IPS DF 6.9 (cell line): ENCODE results near the gene TSLP.

Experiments
- DNase-seq: peaks from one replicate; pipeline ENCODE4 v3.0.0-alpha.2; 2013; ENCODE audit warnings: low read depth, low spot score
- H3K27ac ChIP-seq: one replicate; pipeline ENCODE4 v1.5.1; 2013; ENCODE audit warnings: low read length, control low read depth
- H3K27me3 ChIP-seq: 2 replicates; pipeline ENCODE4 v1.6.1; 2013; ENCODE audit warnings: mild to moderate bottlenecking, low read length; ENCODE audit not compliant: control insufficient read depth, insufficient read depth
- H3K36me3 ChIP-seq: 2 replicates; pipeline ENCODE4 v1.6.1; 2013; ENCODE audit warnings: low read length; ENCODE audit not compliant: control insufficient read depth, insufficient read depth
- H3K4me1 ChIP-seq: 2 replicates; pipeline ENCODE4 v1.6.1; 2013; ENCODE audit warnings: low read length; ENCODE audit not compliant: control insufficient read depth, insufficient read depth
- H3K4me3 ChIP-seq: 2 replicates; pipeline ENCODE4 v1.5.1; 2013; ENCODE audit warnings: mild to moderate bottlenecking, low read length
- H3K9me3 ChIP-seq: 2 replicates; pipeline ENCODE4 v1.6.1; 2013; ENCODE audit warnings: low read length, inconsistent platforms; ENCODE audit not compliant: control insufficient read depth, insufficient read depth
- WGBS: extraction: QIAGEN DNeasy Blood & Tissue Kit; methylation state at CpG from one replicate; pipeline ENCODE4 v1.1.7; 2013; ENCODE audit warnings: mixed read lengths, missing lambda C conversion rate; ENCODE audit not compliant: insufficient read length, insufficient coverage; 5-methylcytosine and 5-hydroxymethylcytosine counted together

The TSLP gene

GRCh38 chr5:111071413-111071812 is at the start of gene TSLP:
Gene TSLP, plus strand, starts transcription at chr5:111071713. Its CDS starts 178 bp downstream, at chr5:111071891.
- Histone ChIP-seq H3K4me3 (peak within 1 kb of the TSS; percentile 6; the same call in 1 of the 2 replicates), H3K4me1 (peaks cover 1% of the 10 kb centered on the region), H3K27me3 (peaks cover 34% of the 10 kb centered on the region; the same call in 1 of the 2 replicates), H3K9me3 (no peaks in the 10 kb centered on the region), H3K27ac (no peak within 1 kb of the TSS), H3K36me3 (no peaks in the 10 kb centered on the region)
- WGBS: no CpG with 5 or more reads among the region's 4 CpGs
- DNase-seq: no peak

- Histone ChIP-seq H3K36me3 (no peaks in the 10 kb centered on the region), H3K27me3 (no peaks in the 10 kb centered on the region), H3K9me3 (no peaks in the 10 kb centered on the region), H3K27ac (no peak overlapping the region), H3K4me1 (no peaks in the 10 kb centered on the region), H3K4me3 (no peak overlapping the region)
- WGBS: no CpG with 5 or more reads among the region's 5 CpGs
- no peak for DNase-seq
Measured at GRCh38 chr5:111022301-111022700, 49.2 kb upstream of the TSLP start.

GRCh38 chr5:111028865-111029264 is 42.6 kb upstream of the TSLP start:
- Histone ChIP-seq H3K27ac (no peak overlapping the region), H3K36me3 (no peaks in the 10 kb centered on the region), H3K9me3 (no peaks in the 10 kb centered on the region), H3K4me3 (no peak overlapping the region), H3K27me3 (no peaks in the 10 kb centered on the region), H3K4me1 (no peaks in the 10 kb centered on the region)
- WGBS: no CpG with 5 or more reads among the region's 2 CpGs
- no peak for DNase-seq

DNA sequence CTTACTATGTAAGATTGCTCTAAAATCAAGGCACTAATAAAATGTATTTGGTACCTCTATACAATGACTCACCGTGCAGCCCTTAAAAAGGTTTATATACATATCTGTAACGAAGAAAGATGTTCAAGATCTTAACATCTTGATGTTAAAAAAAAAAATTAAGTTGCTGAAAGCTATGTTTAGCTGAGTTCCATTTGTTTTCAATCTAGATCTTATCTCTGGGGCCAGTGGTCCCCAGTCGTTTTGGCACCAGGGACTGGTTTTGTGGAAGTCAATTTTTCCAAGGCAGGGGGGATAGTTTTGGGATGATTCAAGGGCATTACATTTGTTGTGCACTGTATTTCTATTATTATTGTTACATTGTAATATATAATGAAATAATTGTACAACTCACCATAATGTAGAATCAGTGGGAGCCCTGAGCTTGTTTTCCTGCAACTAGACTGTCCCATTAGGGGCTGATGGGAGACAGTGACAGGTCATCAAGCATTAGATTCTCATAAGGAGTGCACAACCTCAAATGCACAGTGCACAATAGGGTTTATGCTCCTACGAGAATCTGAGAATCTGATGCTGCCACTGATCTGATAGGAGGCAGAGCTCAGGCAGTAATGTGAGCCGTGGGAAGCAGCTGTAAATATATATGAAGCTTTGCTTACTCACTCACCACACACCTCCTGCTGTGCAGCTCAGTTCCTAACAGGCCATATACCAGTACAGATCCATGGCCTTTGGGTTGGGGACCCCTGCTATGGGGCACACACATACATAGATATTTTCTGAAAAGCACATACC is 27.6 kb upstream of the TSLP start:
- Histone ChIP-seq H3K9me3 (no peaks in the 10 kb centered on the region), H3K27me3 (no peaks in the 10 kb centered on the region), H3K27ac (no peak overlapping the region), H3K36me3 (no peaks in the 10 kb centered on the region), H3K4me1 (no peaks in the 10 kb centered on the region), H3K4me3 (no peak overlapping the region)
- WGBS: no CpG with 5 or more reads among the region's 5 CpGs
- peak; percentile 13 for DNase-seq

DNA sequence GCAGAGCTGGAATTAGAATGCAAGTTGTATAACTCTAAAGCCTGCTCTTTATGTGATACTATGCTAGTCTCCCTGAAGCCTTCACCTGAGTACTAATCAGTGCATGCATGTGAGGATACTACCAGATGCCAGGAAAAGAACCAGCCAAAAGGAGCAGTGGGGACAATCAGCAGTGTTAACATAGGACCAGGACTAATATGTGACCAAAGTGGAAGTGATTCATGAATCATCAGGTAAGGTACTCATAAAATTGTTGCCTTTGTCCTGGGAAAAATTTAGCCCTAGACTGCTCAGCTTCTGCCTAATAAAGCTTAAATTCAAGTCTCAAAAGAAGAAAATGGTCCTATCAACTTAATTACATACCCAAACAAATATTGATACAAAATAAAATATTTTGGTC is 13.4 kb upstream of the TSLP start:
- no peaks in the 10 kb centered on the region for H3K36me3 ChIP-seq
- no peak overlapping the region for H3K27ac ChIP-seq
- H3K4me3 ChIP-seq: no peak overlapping the region
- no peaks in the 10 kb centered on the region for H3K27me3 ChIP-seq
- no peaks in the 10 kb centered on the region for H3K9me3 ChIP-seq
- H3K4me1 ChIP-seq: no peaks in the 10 kb centered on the region
- no peak for DNase-seq

DNA sequence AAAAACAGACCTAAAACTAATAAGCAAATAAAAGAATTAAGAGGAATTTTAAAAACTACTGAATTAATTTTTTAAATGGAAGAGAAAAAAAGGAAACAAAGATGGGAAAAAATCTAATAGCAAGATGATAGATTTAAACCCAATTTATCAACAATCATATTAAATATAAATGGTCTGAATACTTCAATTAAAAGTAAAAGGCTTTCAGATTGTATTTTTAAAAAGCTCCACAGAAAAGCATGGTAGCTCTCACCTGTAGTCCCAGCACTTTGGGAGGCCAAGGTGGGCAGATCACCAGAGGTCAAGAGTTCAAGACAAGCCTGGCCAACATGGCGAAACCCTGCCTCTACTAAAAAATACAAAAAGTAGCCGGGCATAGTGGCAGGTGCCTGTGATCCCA is 11.3 kb upstream of the TSLP start:
- Histone ChIP-seq H3K9me3 (no peaks in the 10 kb centered on the region), H3K36me3 (no peaks in the 10 kb centered on the region), H3K27ac (no peak overlapping the region), H3K4me1 (no peaks in the 10 kb centered on the region), H3K27me3 (no peaks in the 10 kb centered on the region), H3K4me3 (no peak overlapping the region)
- no CpG with 5 or more reads among the region's 2 CpGs for WGBS
- DNase-seq: no peak

DNA sequence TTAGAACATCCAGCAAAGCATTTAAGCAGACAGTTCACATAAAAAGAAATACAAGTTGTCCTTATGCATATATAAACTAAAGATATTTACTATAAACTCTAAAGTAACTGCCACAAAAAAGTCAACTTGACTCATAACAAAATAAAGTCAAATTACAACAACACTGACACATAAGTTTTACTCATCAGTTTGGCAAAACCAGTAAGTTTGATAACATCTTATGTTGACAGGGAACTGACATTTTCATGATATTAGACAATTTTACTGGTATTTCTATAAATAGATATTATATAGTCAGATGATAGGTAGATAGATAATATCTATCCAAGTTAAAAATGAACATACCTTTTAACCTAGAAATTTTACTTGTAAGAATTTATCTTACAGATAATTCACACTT is 9.9 kb upstream of the TSLP start:
- H3K9me3 ChIP-seq: no peaks in the 10 kb centered on the region
- H3K27ac ChIP-seq: no peak overlapping the region
- DNase-seq: no peak
- H3K27me3 ChIP-seq: no peaks in the 10 kb centered on the region
- H3K4me3 ChIP-seq: no peak overlapping the region
- no peaks in the 10 kb centered on the region for H3K36me3 ChIP-seq
- no peaks in the 10 kb centered on the region for H3K4me1 ChIP-seq

DNA sequence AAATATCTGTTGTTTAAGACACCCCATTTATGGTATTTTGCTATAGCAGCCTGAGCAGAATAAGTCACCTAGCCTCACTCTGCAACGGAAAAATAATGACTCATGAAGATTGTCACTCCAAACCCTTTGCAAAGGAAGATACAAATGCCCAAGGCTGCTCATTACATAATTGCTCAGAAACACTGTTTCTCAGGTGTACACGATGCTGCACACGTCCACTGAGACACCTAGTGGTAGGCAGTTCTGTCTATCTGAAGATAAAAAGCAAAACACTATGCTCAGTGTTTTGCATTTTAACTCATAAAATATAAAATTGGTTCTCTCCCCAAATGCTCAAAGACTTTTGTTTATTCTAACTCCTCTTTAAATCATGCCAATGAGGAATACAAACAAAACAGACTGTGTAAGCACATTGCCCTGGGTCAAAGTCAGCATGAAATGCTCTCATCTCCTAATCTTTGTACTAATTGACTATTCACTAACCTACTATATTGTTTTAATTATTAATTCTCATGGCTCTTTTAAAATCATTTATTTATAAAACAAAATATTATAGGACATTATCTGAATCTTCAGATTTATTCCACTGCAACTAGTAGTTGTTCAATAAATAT is 7.7 kb upstream of the TSLP start:
- no CpG with 5 or more reads among the region's 3 CpGs for WGBS
- DNase-seq: no peak

DNA sequence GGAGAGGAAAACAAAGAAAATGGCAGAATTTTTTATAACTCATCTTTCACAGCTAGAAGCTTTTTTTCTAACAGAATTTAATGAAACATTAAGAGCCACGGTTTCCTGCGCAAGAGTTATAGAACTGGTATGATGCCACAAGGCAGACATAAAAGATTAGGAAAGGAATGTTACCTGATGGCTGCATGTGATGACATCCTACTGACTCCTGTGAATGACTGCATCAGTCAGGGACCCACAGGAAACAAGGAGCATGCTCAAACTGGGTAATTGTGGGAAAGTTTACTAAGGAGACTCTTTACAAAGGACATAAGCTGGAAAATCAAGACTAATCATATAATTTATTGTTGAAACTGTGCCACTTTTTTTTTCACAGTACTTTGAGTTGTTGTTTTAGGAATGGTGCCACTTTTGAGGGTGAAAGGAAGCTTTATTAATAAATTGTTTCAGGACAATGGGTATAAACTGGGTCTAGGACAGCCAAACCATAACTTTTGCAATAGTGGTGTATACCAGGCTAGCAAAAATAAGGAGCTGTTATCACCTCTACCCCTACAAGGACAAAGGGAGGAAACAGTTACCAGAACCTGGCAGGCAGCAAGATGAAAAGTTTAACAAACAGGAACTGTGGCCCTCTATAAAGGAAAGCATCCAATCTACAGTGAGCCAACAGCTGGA is 5.1 kb upstream of the TSLP start:
- Histone ChIP-seq H3K27ac (no peak overlapping the region), H3K36me3 (no peaks in the 10 kb centered on the region), H3K4me1 (peaks cover 1% of the 10 kb centered on the region), H3K4me3 (no peak overlapping the region), H3K27me3 (peaks cover 19% of the 10 kb centered on the region; the same call in 1 of the 2 replicates), H3K9me3 (no peaks in the 10 kb centered on the region)
- WGBS: no CpG with 5 or more reads among the region's 2 CpGs
- DNase-seq: no peak

More for the DNA sequence above, 7.7 kb upstream of the TSLP start:
- Histone ChIP-seq H3K27ac (no peak overlapping the region), H3K36me3 (no peaks in the 10 kb centered on the region), H3K4me1 (no peaks in the 10 kb centered on the region), H3K4me3 (no peak overlapping the region), H3K9me3 (no peaks in the 10 kb centered on the region), H3K27me3 (no peaks in the 10 kb centered on the region)

DNA sequence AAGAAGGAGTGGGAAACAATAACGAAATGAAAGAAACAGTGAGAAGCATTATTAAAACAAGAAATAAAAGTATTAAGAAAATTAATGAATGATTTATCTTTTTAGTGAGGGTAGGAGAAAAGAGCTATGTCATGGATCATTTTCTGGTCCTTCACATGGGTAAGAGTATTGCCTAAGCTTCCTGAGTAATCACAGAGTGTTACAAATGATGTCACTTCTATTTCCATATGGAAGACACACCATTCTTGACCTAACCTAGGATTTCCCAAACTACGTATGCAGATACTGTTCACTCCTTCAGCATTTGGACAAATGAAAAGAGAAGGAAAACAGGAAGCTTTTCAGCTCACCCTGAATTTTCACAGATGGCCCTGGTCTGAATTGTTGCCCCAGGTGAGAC is 3.3 kb upstream of the TSLP start:
- H3K4me1 ChIP-seq: peaks cover 1% of the 10 kb centered on the region
- 100% methylated on average over 1 of the region's 2 CpGs for WGBS
- H3K36me3 ChIP-seq: no peaks in the 10 kb centered on the region
- no peaks in the 10 kb centered on the region for H3K9me3 ChIP-seq
- no peak overlapping the region for H3K4me3 ChIP-seq
- H3K27me3 ChIP-seq: peaks cover 29% of the 10 kb centered on the region; the same call in 1 of the 2 replicates
- no peak overlapping the region for H3K27ac ChIP-seq
- no peak for DNase-seq
